ENCODE results near the gene CNGA3.

CNGA3 gene

GRCh38 chr2:98376301-98376910, 30.1 kb downstream of the CNGA3 start:
- TF ChIP-seq CTCF (IDR thresholded peaks at IDR 0.05; ENCODE audit: low read length), result no peak
- no peaks in the 10 kb centered on the region for H3K79me2 ChIP-seq (ENCODE audit: insufficient read depth, low read length)
- H2AFZ ChIP-seq (ENCODE audit: low read length), result no peak overlapping the region

GRCh38 chr2:98376996-98377395, 30.7 kb downstream of the CNGA3 start:
- no peaks in the 10 kb centered on the region for H3F3A ChIP-seq (ENCODE audit: insufficient read depth, low read length)
- H3K4me1 ChIP-seq (ENCODE audit: insufficient read depth, low read length, severe bottlenecking), result no peaks in the 10 kb centered on the region
- H3K36me3 ChIP-seq (ENCODE audit: insufficient read depth, low read length), result no peaks in the 10 kb centered on the region
- no peak for TF ChIP-seq CTCF (IDR thresholded peaks at IDR 0.05; ENCODE audit: low read length)
- no peak for TF ChIP-seq EZH2 (IDR thresholded peaks at IDR 0.05; ENCODE audit: borderline replicate concordance, low read length)
- H4K20me1 ChIP-seq (ENCODE audit: insufficient read depth, low read length), result no peaks in the 10 kb centered on the region
- no peaks in the 10 kb centered on the region for H3K9me2 ChIP-seq (ENCODE audit: low read depth, low read length)
- H3K4me2 ChIP-seq (ENCODE audit: low read length), result no peak overlapping the region
- H3K27ac ChIP-seq (ENCODE audit: low read depth, low read length, poor library complexity, severe bottlenecking), result no peak overlapping the region
- peaks cover 4% of the 10 kb centered on the region; the same call in 1 of the 2 replicates for H3K27me3 ChIP-seq (ENCODE audit: insufficient read depth, low read length)
- no peaks in the 10 kb centered on the region for H3K9me3 ChIP-seq (ENCODE audit: low read length)
- H3K79me2 ChIP-seq (ENCODE audit: insufficient read depth, low read length), result no peaks in the 10 kb centered on the region
- H3K9ac ChIP-seq (ENCODE audit: low read length), result no peak overlapping the region
- no peak overlapping the region for H3K4me3 ChIP-seq (ENCODE audit: low read depth, low read length, poor library complexity, severe bottlenecking)
- no peak overlapping the region for H2AFZ ChIP-seq (ENCODE audit: low read length)

More at GRCh38 chr2:98376301-98376910, 30.1 kb downstream of the CNGA3 start:
- Histone ChIP-seq H3K9me3 (ENCODE audit: low read length) (no peaks in the 10 kb centered on the region), H3K4me1 (ENCODE audit: insufficient read depth, low read length, severe bottlenecking) (no peaks in the 10 kb centered on the region), H3K9ac (ENCODE audit: low read length) (no peak overlapping the region), H3K36me3 (ENCODE audit: insufficient read depth, low read length) (no peaks in the 10 kb centered on the region), H3K27ac (ENCODE audit: low read depth, low read length, poor library complexity, severe bottlenecking) (no peak overlapping the region), H3K4me3 (ENCODE audit: low read depth, low read length, poor library complexity, severe bottlenecking) (no peak overlapping the region), H3K27me3 (ENCODE audit: insufficient read depth, low read length) (peaks cover 4% of the 10 kb centered on the region; the same call in 1 of the 2 replicates), H3K4me2 (ENCODE audit: low read length) (no peak overlapping the region), H3K9me2 (ENCODE audit: low read depth, low read length) (no peaks in the 10 kb centered on the region), H3F3A (ENCODE audit: insufficient read depth, low read length) (no peaks in the 10 kb centered on the region), H4K20me1 (ENCODE audit: insufficient read depth, low read length) (no peaks in the 10 kb centered on the region)

GRCh38 chr2:98377544-98377943, 31.3 kb downstream of the CNGA3 start:
- Histone ChIP-seq H3F3A (ENCODE audit: insufficient read depth, low read length) (no peaks in the 10 kb centered on the region), H3K9me2 (ENCODE audit: low read depth, low read length) (no peaks in the 10 kb centered on the region), H2AFZ (ENCODE audit: low read length) (no peak overlapping the region), H3K27ac (ENCODE audit: low read depth, low read length, poor library complexity, severe bottlenecking) (no peak overlapping the region), H3K4me3 (ENCODE audit: low read depth, low read length, poor library complexity, severe bottlenecking) (no peak overlapping the region), H3K4me1 (ENCODE audit: insufficient read depth, low read length, severe bottlenecking) (no peaks in the 10 kb centered on the region), H3K36me3 (ENCODE audit: insufficient read depth, low read length) (no peaks in the 10 kb centered on the region), H3K9me3 (ENCODE audit: low read length) (no peaks in the 10 kb centered on the region), H3K27me3 (ENCODE audit: insufficient read depth, low read length) (peaks cover 4% of the 10 kb centered on the region; the same call in 1 of the 2 replicates), H3K4me2 (ENCODE audit: low read length) (no peak overlapping the region), H4K20me1 (ENCODE audit: insufficient read depth, low read length) (no peaks in the 10 kb centered on the region), H3K79me2 (ENCODE audit: insufficient read depth, low read length) (no peaks in the 10 kb centered on the region), H3K9ac (ENCODE audit: low read length) (no peak overlapping the region)
- TF ChIP-seq CTCF (IDR thresholded peaks at IDR 0.05; ENCODE audit: low read length), result no peak
- TF ChIP-seq EZH2 (IDR thresholded peaks at IDR 0.05; ENCODE audit: borderline replicate concordance, low read length), result no peak

Measured in OCI-LY1 (cell line).